ENCODE results near the gene RTN4RL1.

The RTN4RL1 gene

GRCh38 chr17:2064147-2064489, 39.0 kb upstream of the RTN4RL1 start:
- no peak for TF ChIP-seq CTCF (IDR thresholded peaks at IDR 0.05; ENCODE audit: low read length, missing control alignments)
- DNase-seq (ENCODE audit: low read depth) = no peak
- no peak overlapping the region for H3K4me3 ChIP-seq (replicated peaks; ENCODE audit: low read depth, low read length)

GRCh38 chr17:2063261-2064146, 38.4 kb upstream of the RTN4RL1 start:
- TF ChIP-seq CTCF (IDR thresholded peaks at IDR 0.05; ENCODE audit: low read length, missing control alignments) = no peak
- peak; percentile 81 for DNase-seq (ENCODE audit: low read depth)
- H3K4me3 ChIP-seq (replicated peaks; ENCODE audit: low read depth, low read length) = no peak overlapping the region

- H3K4me3 ChIP-seq (replicated peaks; ENCODE audit: low read depth, low read length) = no peak overlapping the region
- no peak for TF ChIP-seq CTCF (IDR thresholded peaks at IDR 0.05; ENCODE audit: low read length, missing control alignments)
- DNase-seq (ENCODE audit: low read depth) = peak; percentile 46
These were observed 37.5 kb upstream of the RTN4RL1 start for GRCh38 chr17:2062571-2063183.

GRCh38 chr17:2061441-2061958, 36.4 kb upstream of the RTN4RL1 start:
- no peak for TF ChIP-seq CTCF (IDR thresholded peaks at IDR 0.05; ENCODE audit: low read length, missing control alignments)
- no peak overlapping the region for H3K4me3 ChIP-seq (replicated peaks; ENCODE audit: low read depth, low read length)
- peak; percentile 24 for DNase-seq (ENCODE audit: low read depth)

GRCh38 chr17:2060681-2061440, 35.7 kb upstream of the RTN4RL1 start:
- DNase-seq (ENCODE audit: low read depth) = peak; percentile 38
- no peak overlapping the region for H3K4me3 ChIP-seq (replicated peaks; ENCODE audit: low read depth, low read length)
- TF ChIP-seq CTCF (IDR thresholded peaks at IDR 0.05; ENCODE audit: low read length, missing control alignments) = no peak

GRCh38 chr17:2060385-2060658, 35.2 kb upstream of the RTN4RL1 start:
- TF ChIP-seq CTCF (IDR thresholded peaks at IDR 0.05; ENCODE audit: low read length, missing control alignments) = no peak
- H3K4me3 ChIP-seq (replicated peaks; ENCODE audit: low read depth, low read length) = no peak overlapping the region
- no peak for DNase-seq (ENCODE audit: low read depth)

All from fibroblast of pulmonary artery (primary cell).